Stimulated activated CD4-positive, alpha-beta T cell treated with anti-CD3 and anti-CD28 coated beads, Interleukin-4, amount 100 ng/mL, for 24 hours (primary cell): ENCODE results near the gene DPH3.
A peak's percentile ranks its signal among the peaks of the same experiment; 100 is the strongest.
"Not testable (repeated sequence)": the region's sequence is repeated elsewhere in the genome, so short reads cannot be mapped to it uniquely, and the experiment has no call there.

Experiments used
- DNase-seq: peaks from one replicate; pipeline ENCODE4 v3.0.0-alpha.2; 2020

Gene DPH3

GRCh38 chr3:16264708-16265454, at the start of gene DPH3, which contains the start of gene OXNAD1:
Gene DPH3 (minus strand): TSS chr3:16264943. CDS start chr3:16264876, 67 bp downstream.
Gene OXNAD1 (plus strand): TSS chr3:16265212. CDS start chr3:16270953, 5,741 bp downstream.
- peak; percentile 100 for DNase-seq

GRCh38 chr3:16313886-16314645, 49.3 kb upstream of the DPH3 start:
- no peak for DNase-seq

GRCh38 chr3:16311960-16312451, 47.3 kb upstream of the DPH3 start:
- peak; percentile 43 for DNase-seq

- not testable (repeated sequence) for DNase-seq
Measured at GRCh38 chr3:16310486-16310885, 45.7 kb upstream of the DPH3 start.

- peak; percentile 70 for DNase-seq
Measured at GRCh38 chr3:16309558-16309957, 44.8 kb upstream of the DPH3 start.

GRCh38 chr3:16308727-16309126, 44.0 kb upstream of the DPH3 start:
- no peak for DNase-seq

GRCh38 chr3:16307832-16308531, 43.2 kb upstream of the DPH3 start:
- no peak for DNase-seq

GRCh38 chr3:16305111-16305541, 40.4 kb upstream of the DPH3 start:
- peak; percentile 50 for DNase-seq

GRCh38 chr3:16304061-16305010, 39.6 kb upstream of the DPH3 start:
- no peak for DNase-seq

- no peak for DNase-seq
Measured at GRCh38 chr3:16303037-16303575, 38.4 kb upstream of the DPH3 start.

GRCh38 chr3:16302082-16302631, 37.4 kb upstream of the DPH3 start:
- no peak for DNase-seq

GRCh38 chr3:16301507-16301906, 36.8 kb upstream of the DPH3 start:
- no peak for DNase-seq

GRCh38 chr3:16300881-16301359, 36.2 kb upstream of the DPH3 start:
- DNase-seq = no peak

- no peak for DNase-seq
Measured at GRCh38 chr3:16300307-16300706, 35.6 kb upstream of the DPH3 start.

GRCh38 chr3:16299746-16300145, 35.0 kb upstream of the DPH3 start:
- DNase-seq = no peak

- no peak for DNase-seq
Measured at GRCh38 chr3:16298891-16299290, 34.1 kb upstream of the DPH3 start.

- DNase-seq = no peak
Measured at GRCh38 chr3:16297997-16298885, 33.5 kb upstream of the DPH3 start.

GRCh38 chr3:16295298-16295890, 30.7 kb upstream of the DPH3 start:
- no peak for DNase-seq

GRCh38 chr3:16294844-16295243, 30.1 kb upstream of the DPH3 start:
- no peak for DNase-seq

- DNase-seq = no peak
Measured at GRCh38 chr3:16290827-16291196, 26.1 kb upstream of the DPH3 start.
